Stomach (tissue), 4 donors: ENCODE results near the gene NUFIP2.

Experiments
- CTCF ChIP-seq, 7 experiments: fragments of 450-650 bp in 4 of 7; fragments of 200-600 bp in 3 of 7; sonication (generic) in 3 of 7; IDR thresholded peaks; one replicate each; pipeline ENCODE4 v1.5.1; 2016 to 2019; ENCODE audit warnings: antibody characterized with exemption in 7 of 7, control low read depth in 2 of 7, mild to moderate bottlenecking in 1 of 7
- POLR2A ChIP-seq, 4 donors: fragments of 450-650 bp; IDR thresholded peaks; one replicate each; pipeline ENCODE4 v1.6.1; 2016; ENCODE audit warnings: antibody characterized with exemption in 4 of 4, control low read depth in 2 of 4, mild to moderate bottlenecking in 1 of 4, moderate library complexity in 1 of 4

GRCh38 chr17:29322363-29322762 is 28.4 kb upstream of the NUFIP2 start:
- TF ChIP-seq CTCF (IDR thresholded peaks at IDR 0.05) (no peak), POLR2A (IDR thresholded peaks at IDR 0.05) (no peak)
